Superior temporal gyrus (tissue), 1 donor: ENCODE results near the gene PTPRF.
A peak's percentile ranks its signal among the peaks of the same experiment; 100 is the strongest.

ENCODE experiments used
- DNase-seq: peaks from one replicate; pipeline ENCODE4 v3.0.0-alpha.2; 2016; ENCODE audit errors: extremely low spot score

The PTPRF gene

GRCh38 chr1:43577655-43578542, 47.2 kb downstream of the PTPRF start:
- DNase-seq, result no peak

GRCh38 chr1:43580039-43580438, 49.4 kb downstream of the PTPRF start:
- DNase-seq, result no peak

GRCh38 chr1:43582162-43582566, 51.5 kb downstream of the PTPRF start:
- DNase-seq, result peak; percentile 54

GRCh38 chr1:43583058-43583457, 52.4 kb downstream of the PTPRF start:
- DNase-seq, result no peak

GRCh38 chr1:43584204-43584603, 53.5 kb downstream of the PTPRF start:
- DNase-seq, result no peak

- no peak for DNase-seq
These were observed 54.9 kb downstream of the PTPRF start for GRCh38 chr1:43585557-43585956.

- no peak for DNase-seq
These were observed 55.6 kb downstream of the PTPRF start for GRCh38 chr1:43586136-43586731.

- DNase-seq, result no peak
These were observed 56.3 kb downstream of the PTPRF start for GRCh38 chr1:43587001-43587400.

- no peak for DNase-seq
These were observed 56.9 kb downstream of the PTPRF start for GRCh38 chr1:43587594-43587993.

- no peak for DNase-seq
These were observed 57.9 kb downstream of the PTPRF start for GRCh38 chr1:43588592-43588991.

GRCh38 chr1:43590388-43590925, 59.8 kb downstream of the PTPRF start:
- DNase-seq, result no peak

- no peak for DNase-seq
These were observed 60.5 kb downstream of the PTPRF start for GRCh38 chr1:43591181-43591580.

GRCh38 chr1:43592051-43592665, 61.5 kb downstream of the PTPRF start:
- no peak for DNase-seq

GRCh38 chr1:43592974-43593683, 62.4 kb downstream of the PTPRF start:
- DNase-seq, result no peak

GRCh38 chr1:43596579-43596978, 65.9 kb downstream of the PTPRF start:
- DNase-seq, result no peak

GRCh38 chr1:43597028-43597427, 66.3 kb downstream of the PTPRF start:
- no peak for DNase-seq

GRCh38 chr1:43597721-43598120, 67.0 kb downstream of the PTPRF start:
- DNase-seq, result no peak

GRCh38 chr1:43598622-43599021, 67.9 kb downstream of the PTPRF start:
- no peak for DNase-seq

GRCh38 chr1:43600033-43601020, 69.6 kb downstream of the PTPRF start:
- no peak for DNase-seq

GRCh38 chr1:43602990-43603389, 72.3 kb downstream of the PTPRF start:
- DNase-seq, result no peak

- DNase-seq, result no peak
These were observed 73.5 kb downstream of the PTPRF start for GRCh38 chr1:43604192-43604591.
